SK-N-SH treated with all-trans-retinoic acid at 6 μM for 48 hours (cell line): Measurements from ENCODE around the gene GCLC.

Experiments used
- ATAC-seq: fragments of 200-7000 bp; cut with Tn5 transposase; 3 replicates; pipeline ENCODE4 v1.9.1; 2020; ENCODE audit warnings: mild to moderate bottlenecking, moderate library complexity
- BACH2 ChIP-seq: fragments of 250-450 bp; sonication (Bioruptor Pico); IDR thresholded peaks from 2 replicates; pipeline ENCODE4 v1.9.0; 2021; ENCODE audit warnings: mild to moderate bottlenecking, borderline replicate concordance
- CREB5 ChIP-seq: fragments of 250-450 bp; sonication (Bioruptor Pico); IDR thresholded peaks from 2 replicates; pipeline ENCODE4 v1.5.1; 2020; ENCODE audit warnings: low read depth, mild to moderate bottlenecking, moderate library complexity
- CSDC2 ChIP-seq: fragments of 250-450 bp; sonication (Bioruptor Pico); IDR thresholded peaks from 2 replicates; pipeline ENCODE4 v1.5.0; 2020; ENCODE audit warnings: mild to moderate bottlenecking, moderate library complexity
- ESRRG ChIP-seq: fragments of 250-450 bp; sonication (Bioruptor Pico); IDR thresholded peaks from 2 replicates; pipeline ENCODE4 v1.6.1; 2021; ENCODE audit warnings: mild to moderate bottlenecking
- GLIS3 ChIP-seq: fragments of 250-450 bp; sonication (Bioruptor Pico); IDR thresholded peaks from 2 replicates; pipeline ENCODE4 v1.5.0; 2020; ENCODE audit warnings: mild to moderate bottlenecking, moderate library complexity
- ISL1 ChIP-seq: fragments of 250-450 bp; sonication (Bioruptor Pico); IDR thresholded peaks from 2 replicates; pipeline ENCODE4 v2.1.2; 2022; ENCODE audit warnings: mild to moderate bottlenecking, moderate library complexity
- OSR1 ChIP-seq: fragments of 250-450 bp; sonication (Bioruptor Pico); IDR thresholded peaks from 2 replicates; pipeline ENCODE4 v1.8.0; 2022; ENCODE audit warnings: moderate library complexity, mild to moderate bottlenecking, inconsistent platforms
- POU6F1 ChIP-seq: fragments of 250-450 bp; sonication (Bioruptor Pico); IDR thresholded peaks from 2 replicates; pipeline ENCODE4 v1.8.0; 2021; ENCODE audit warnings: low read depth, mild to moderate bottlenecking, moderate library complexity, borderline replicate concordance
- PPARA ChIP-seq: fragments of 250-450 bp; sonication (Bioruptor Pico); IDR thresholded peaks from 2 replicates; pipeline ENCODE4 v1.5.0; 2020; ENCODE audit warnings: mild to moderate bottlenecking, borderline replicate concordance
- RARB ChIP-seq: fragments of 250-450 bp; sonication (Bioruptor Pico); IDR thresholded peaks from 2 replicates; pipeline ENCODE4 v1.8.0; 2021; ENCODE audit warnings: mild to moderate bottlenecking, moderate library complexity
- SNAI2 ChIP-seq: fragments of 250-450 bp; sonication (Bioruptor Pico); IDR thresholded peaks from 2 replicates; pipeline ENCODE4 v1.5.0; 2020; ENCODE audit warnings: mild to moderate bottlenecking, moderate library complexity
- TCF4 ChIP-seq: fragments of 250-450 bp; sonication (Bioruptor Pico); IDR thresholded peaks from 2 replicates; pipeline ENCODE4 v1.8.0; 2021; ENCODE audit warnings: mild to moderate bottlenecking, moderate library complexity, borderline replicate concordance
- TOX ChIP-seq: fragments of 250-450 bp; sonication (Bioruptor Pico); IDR thresholded peaks from 2 replicates; pipeline ENCODE4 v1.8.0; 2021; ENCODE audit warnings: mild to moderate bottlenecking, moderate library complexity, borderline replicate concordance
- TSHZ2 ChIP-seq: fragments of 250-450 bp; sonication (Bioruptor Pico); IDR thresholded peaks from 2 replicates; pipeline ENCODE4 v1.5.0; 2020; ENCODE audit warnings: mild to moderate bottlenecking, moderate library complexity
- ZC3H10 ChIP-seq: fragments of 250-450 bp; sonication (Bioruptor Pico); IDR thresholded peaks from 2 replicates; pipeline ENCODE4 v1.5.1; 2021; ENCODE audit warnings: mild to moderate bottlenecking, moderate library complexity
- ZFP3 ChIP-seq: fragments of 250-450 bp; sonication (Bioruptor Pico); IDR thresholded peaks from 2 replicates; pipeline ENCODE4 v1.5.0; 2020; ENCODE audit warnings: mild to moderate bottlenecking, moderate library complexity
- ZFP30 ChIP-seq: fragments of 450-650 bp; formaldehyde crosslinking; IDR thresholded peaks from 2 replicates; pipeline ENCODE4 v1.5.0; 2022; ENCODE audit warnings: mild to moderate bottlenecking, moderate library complexity
- ZNF565 ChIP-seq: fragments of 450-650 bp; formaldehyde crosslinking; conservative IDR thresholded peaks from 2 replicates; pipeline ENCODE4 v1.5.0; 2020; ENCODE audit warnings: low read depth, mild to moderate bottlenecking, moderate library complexity
- ZNF8 ChIP-seq: fragments of 450-650 bp; formaldehyde crosslinking; IDR thresholded peaks from 2 replicates; pipeline ENCODE4 v1.5.0; 2020; ENCODE audit warnings: mild to moderate bottlenecking, moderate library complexity
- TF ChIP-seq, protein P1 (sequence below): fragments of 250-450 bp; sonication (Bioruptor Pico); IDR thresholded peaks from 2 replicates; pipeline ENCODE4 v1.8.0; 2020; ENCODE audit warnings: mild to moderate bottlenecking, moderate library complexity, borderline replicate concordance

The GCLC gene

DNA sequence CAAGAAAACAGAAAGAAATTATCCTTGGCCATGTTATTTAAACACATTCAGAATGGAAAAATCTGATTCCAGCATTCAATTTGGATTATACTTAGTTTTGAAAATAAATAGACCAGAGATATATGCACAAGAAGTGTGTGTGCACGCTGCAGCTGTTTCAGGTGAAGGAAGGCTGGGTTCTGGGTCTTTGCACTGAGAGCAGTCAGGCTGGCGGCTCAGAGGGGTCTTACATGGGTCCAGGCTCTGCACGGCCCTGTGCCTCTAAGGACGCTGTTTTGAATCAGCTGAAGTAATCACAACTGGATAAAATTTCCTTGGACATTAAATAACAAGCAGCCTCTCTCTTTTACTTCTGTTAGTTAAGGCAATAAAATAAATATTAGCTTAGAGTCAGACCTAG is 31.8 kb downstream of the GCLC start:
- TF ChIP-seq CREB5 (no peak), SNAI2 (no peak), ZC3H10 (CRISPR knock-in tag) (no peak), TSHZ2 (CRISPR knock-in tag) (no peak), TCF4 (CRISPR knock-in tag) (no peak), ZFP3 (CRISPR knock-in tag) (no peak), ISL1 (CRISPR knock-in tag) (no peak), POU6F1 (CRISPR knock-in tag) (no peak), GLIS3 (CRISPR knock-in tag) (no peak), BACH2 (CRISPR knock-in tag) (no peak), OSR1 (CRISPR knock-in tag) (no peak), RARB (CRISPR knock-in tag) (no peak), ZFP30 (CRISPR knock-in tag) (no peak), ZNF8 (CRISPR knock-in tag) (no peak)
- TF ChIP-seq, protein P1, sequence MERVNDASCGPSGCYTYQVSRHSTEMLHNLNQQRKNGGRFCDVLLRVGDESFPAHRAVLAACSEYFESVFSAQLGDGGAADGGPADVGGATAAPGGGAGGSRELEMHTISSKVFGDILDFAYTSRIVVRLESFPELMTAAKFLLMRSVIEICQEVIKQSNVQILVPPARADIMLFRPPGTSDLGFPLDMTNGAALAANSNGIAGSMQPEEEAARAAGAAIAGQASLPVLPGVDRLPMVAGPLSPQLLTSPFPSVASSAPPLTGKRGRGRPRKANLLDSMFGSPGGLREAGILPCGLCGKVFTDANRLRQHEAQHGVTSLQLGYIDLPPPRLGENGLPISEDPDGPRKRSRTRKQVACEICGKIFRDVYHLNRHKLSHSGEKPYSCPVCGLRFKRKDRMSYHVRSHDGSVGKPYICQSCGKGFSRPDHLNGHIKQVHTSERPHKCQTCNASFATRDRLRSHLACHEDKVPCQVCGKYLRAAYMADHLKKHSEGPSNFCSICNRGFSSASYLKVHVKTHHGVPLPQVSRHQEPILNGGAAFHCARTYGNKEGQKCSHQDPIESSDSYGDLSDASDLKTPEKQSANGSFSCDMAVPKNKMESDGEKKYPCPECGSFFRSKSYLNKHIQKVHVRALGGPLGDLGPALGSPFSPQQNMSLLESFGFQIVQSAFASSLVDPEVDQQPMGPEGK (CRISPR knock-in tag): no peak
- no peak for ATAC-seq

GRCh38 chr6:53512626-53513025 is 32.3 kb downstream of the GCLC start:
- TF ChIP-seq TOX (no peak), GLIS3 (CRISPR knock-in tag) (no peak), PPARA (CRISPR knock-in tag) (no peak), RARB (CRISPR knock-in tag) (no peak)
- no peak for ATAC-seq

DNA sequence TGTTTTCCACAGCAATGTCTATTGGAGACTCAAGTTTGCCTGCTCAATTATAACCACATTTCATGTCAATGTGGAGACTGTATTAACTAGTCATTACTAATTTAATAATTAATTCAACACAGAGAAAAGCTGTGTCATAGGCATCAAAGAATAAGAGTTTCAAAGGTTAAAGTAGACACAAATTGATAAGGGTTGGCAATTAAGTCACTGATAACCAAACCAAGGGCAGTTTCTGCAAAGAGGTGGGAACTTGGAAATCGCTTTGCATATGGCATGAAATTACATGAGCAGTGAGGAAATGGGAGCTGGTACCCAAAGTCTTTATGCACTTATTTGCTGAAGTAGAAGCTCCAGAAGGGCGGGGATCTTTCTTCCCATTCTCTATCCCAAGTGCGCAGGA is 34.2 kb downstream of the GCLC start:
- no peak for ATAC-seq
- no peak for TF ChIP-seq TSHZ2 (CRISPR knock-in tag)
- TF ChIP-seq ZNF8 (CRISPR knock-in tag): no peak
- no peak for TF ChIP-seq ESRRG
- no peak for TF ChIP-seq ISL1 (CRISPR knock-in tag)
- no peak for TF ChIP-seq RARB (CRISPR knock-in tag)
- no peak for TF ChIP-seq CSDC2
- TF ChIP-seq, all 23 proteins: peak for 0

GRCh38 chr6:53506872-53507271 is 38.0 kb downstream of the GCLC start:
- ATAC-seq: no peak
- TF ChIP-seq ZFP3 (CRISPR knock-in tag): no peak
- TF ChIP-seq ZNF565 (CRISPR knock-in tag): no peak
- TF ChIP-seq SNAI2: no peak
- no peak for TF ChIP-seq RARB (CRISPR knock-in tag)
- no peak for TF ChIP-seq TSHZ2 (CRISPR knock-in tag)
- no peak for TF ChIP-seq OSR1 (CRISPR knock-in tag)
- no peak for TF ChIP-seq GLIS3 (CRISPR knock-in tag)
- TF ChIP-seq, protein P1 (CRISPR knock-in tag): no peak
- TF ChIP-seq CSDC2: no peak
